Tibial nerve (tissue), 4 donors: ENCODE results near the gene OSBPL10. TPM values are rescaled to one million over a fixed set of nuclear protein-coding genes. Genes with fewer than 3 reads are reported as not detected.
"Not testable (repeated sequence)": the region's sequence is repeated elsewhere in the genome, so short reads cannot be mapped to it uniquely, and the experiment has no call there.

ENCODE experiments used
- DNase-seq, 2 donors: peaks; one replicate each; pipeline ENCODE4 v3.0.0-alpha.2; 2019; ENCODE audit warnings: low spot score in 2 of 2
- H3K27ac ChIP-seq, 4 donors: fragments of 200-600 bp; sonication (generic) in 3 of 4; one replicate each; pipeline ENCODE4 v1.5.1; 2017 to 2019; ENCODE audit warnings: mild to moderate bottlenecking in 1 of 4
- H3K27me3 ChIP-seq, 2 donors: fragments of 200-600 bp; sonication (generic) in 1 of 2; one replicate each; pipeline versions ENCODE4 v1.5.1 to v1.6.0; 2017 to 2019
- H3K36me3 ChIP-seq, 3 donors: fragments of 200-600 bp; sonication (generic); one replicate each; pipeline ENCODE4 v1.5.1; 2018 to 2019
- H3K4me1 ChIP-seq, 4 donors: fragments of 200-600 bp; sonication (generic) in 3 of 4; one replicate each; pipeline ENCODE4 v1.5.1; 2017 to 2019
- H3K4me3 ChIP-seq, 4 donors: fragments of 200-600 bp; sonication (generic) in 3 of 4; one replicate each; pipeline ENCODE4 v1.5.1; 2017 to 2019; ENCODE audit warnings: mild to moderate bottlenecking in 1 of 4, moderate library complexity in 1 of 4
- H3K9me3 ChIP-seq, 4 donors: fragments of 200-600 bp; sonication (generic) in 3 of 4; one replicate each; pipeline ENCODE4 v1.5.1; 2017 to 2019
- CTCF ChIP-seq, 5 experiments: fragments of 200-600 bp in 3 of 5; fragments of 450-650 bp in 2 of 5; sonication (generic) in 3 of 5; IDR thresholded peaks; one replicate each; pipeline ENCODE4 v1.5.1; 2016 to 2019; ENCODE audit warnings: antibody characterized with exemption in 5 of 5, mild to moderate bottlenecking in 3 of 5, moderate library complexity in 2 of 5
- EP300 ChIP-seq, 2 donors: sonication (generic); formaldehyde crosslinking; IDR thresholded peaks; one replicate each; pipeline ENCODE4 v1.6.1; 2017; ENCODE audit warnings: antibody characterized with exemption in 2 of 2, mild to moderate bottlenecking in 1 of 2
- POLR2A ChIP-seq, 2 donors: fragments of 450-650 bp; IDR thresholded peaks; one replicate each; pipeline ENCODE4 v1.6.1; 2017; ENCODE audit warnings: antibody characterized with exemption in 2 of 2, mild to moderate bottlenecking in 2 of 2, moderate library complexity in 2 of 2
- WGBS, 2 donors: methylation state at CpG; one replicate each; pipeline ENCODE4 v1.1.5; 2018; 5-methylcytosine and 5-hydroxymethylcytosine counted together
- total RNA-seq, 4 donors: library from RNA; depleted of rRNA; stranded (reverse); fragments of >200 nt; gene quantifications; one replicate each; pipeline ENCODE4 v1.1.0, GENCODE V29; 2016

Gene OSBPL10
- total RNA-seq, 4 donors from 2014 or later: 45.0 to 79.2 (median 60.4) TPM

GRCh38 chr3:31862666-31863279, 118.3 kb downstream of the OSBPL10 start:
- no peak for DNase-seq
- no peaks in the 10 kb centered on the region for H3K27me3 ChIP-seq
- H3K4me3 ChIP-seq: no peak overlapping the region
- no peaks in the 10 kb centered on the region for H3K4me1 ChIP-seq
- TF ChIP-seq EP300 (IDR thresholded peaks at IDR 0.05): no peak
- TF ChIP-seq CTCF (IDR thresholded peaks at IDR 0.05): no peak
- no peak for TF ChIP-seq POLR2A (IDR thresholded peaks at IDR 0.05)
- no peak overlapping the region for H3K27ac ChIP-seq
- 71 to 84% methylated on average over 2 of the region's 2 CpGs for WGBS, 2 donors
- H3K36me3 ChIP-seq: no peaks in the 10 kb centered on the region
- H3K9me3 ChIP-seq: no peaks in the 10 kb centered on the region

GRCh38 chr3:31861826-31862225, 119.2 kb downstream of the OSBPL10 start:
- no peaks in the 10 kb centered on the region for H3K36me3 ChIP-seq
- no peaks in the 10 kb centered on the region for H3K9me3 ChIP-seq
- no peak overlapping the region for H3K4me3 ChIP-seq
- TF ChIP-seq POLR2A (IDR thresholded peaks at IDR 0.05) (no peak), EP300 (IDR thresholded peaks at IDR 0.05) (no peak), CTCF (IDR thresholded peaks at IDR 0.05) (no peak)
- no peak for DNase-seq
- no peaks in the 10 kb centered on the region for H3K4me1 ChIP-seq
- H3K27me3 ChIP-seq: no peaks in the 10 kb centered on the region
- no peak overlapping the region for H3K27ac ChIP-seq
- 75 to 83% methylated on average over 5 of the region's 5 CpGs for WGBS, 2 donors

GRCh38 chr3:31860642-31861041, 120.4 kb downstream of the OSBPL10 start:
- H3K27me3 ChIP-seq, H3K36me3 ChIP-seq, H3K27ac ChIP-seq, H3K4me1 ChIP-seq, H3K4me3 ChIP-seq, DNase-seq, H3K9me3 ChIP-seq: not testable (repeated sequence)
- WGBS, 2 donors: 93 to 95% methylated on average over 4 of the region's 4 CpGs

- 91 to 97% methylated on average over 6 of the region's 6 CpGs for WGBS, 2 donors
- Histone ChIP-seq H3K27me3 (no peaks in the 10 kb centered on the region), H3K9me3 (no peaks in the 10 kb centered on the region), H3K27ac (no peak overlapping the region), H3K36me3 (no peaks in the 10 kb centered on the region), H3K4me3 (no peak overlapping the region), H3K4me1 (no peaks in the 10 kb centered on the region)
- no peak for DNase-seq
- no peak for TF ChIP-seq CTCF (IDR thresholded peaks at IDR 0.05)
- no peak for TF ChIP-seq POLR2A (IDR thresholded peaks at IDR 0.05)
- TF ChIP-seq EP300 (IDR thresholded peaks at IDR 0.05): no peak
These were observed 121.8 kb downstream of the OSBPL10 start for GRCh38 chr3:31859245-31859644.

GRCh38 chr3:31858439-31858838, 122.6 kb downstream of the OSBPL10 start:
- TF ChIP-seq EP300 (IDR thresholded peaks at IDR 0.05) (no peak), POLR2A (IDR thresholded peaks at IDR 0.05) (no peak), CTCF (IDR thresholded peaks at IDR 0.05) (no peak)
- H3K36me3 ChIP-seq: no peaks in the 10 kb centered on the region
- H3K4me3 ChIP-seq: no peak overlapping the region
- H3K9me3 ChIP-seq: no peaks in the 10 kb centered on the region
- H3K4me1 ChIP-seq: no peaks in the 10 kb centered on the region
- no peak for DNase-seq
- H3K27ac ChIP-seq: no peak overlapping the region
- WGBS, 2 donors: 78 to 81% methylated on average over 3 of the region's 3 CpGs
- no peaks in the 10 kb centered on the region for H3K27me3 ChIP-seq

GRCh38 chr3:31853580-31853979, 127.5 kb downstream of the OSBPL10 start:
- no peak for DNase-seq
- TF ChIP-seq POLR2A (IDR thresholded peaks at IDR 0.05): no peak
- H3K4me1 ChIP-seq: peaks cover 0 to 6% (median 0%) of the 10 kb centered on the region in 4 donors
- no peaks in the 10 kb centered on the region for H3K36me3 ChIP-seq
- no peak overlapping the region for H3K4me3 ChIP-seq
- no peak overlapping the region for H3K27ac ChIP-seq
- WGBS, 2 donors: 69 to 84% methylated on average over 3 of the region's 3 CpGs
- H3K9me3 ChIP-seq: no peaks in the 10 kb centered on the region
- no peaks in the 10 kb centered on the region for H3K27me3 ChIP-seq
